Bronchial epithelial cell (primary cell): ENCODE data around the gene CD164. TPM values are rescaled to one million over a fixed set of nuclear protein-coding genes. Genes with fewer than 3 reads are reported as not detected.
A peak's percentile ranks its signal among the peaks of the same experiment; 100 is the strongest.

ENCODE experiments used
- DNase-seq: peaks from one replicate; pipeline ENCODE4 v3.0.0-alpha.2; 2010; ENCODE audit warnings: low read depth
- FAIRE-seq: peaks from 2 replicates; lab custom pipeline; 2011; peaks lifted over from hg19 to GRCh38; lab: Jason Lieb, UNC
- H3K27me3 ChIP-seq: 2 replicates; pipeline ENCODE4 v1.5.1; 2011; ENCODE audit warnings: low read length; ENCODE audit not compliant: control insufficient read depth, insufficient read depth
- H3K36me3 ChIP-seq: 2 replicates; pipeline ENCODE4 v1.5.1; 2011; ENCODE audit warnings: low read length; ENCODE audit not compliant: control insufficient read depth, insufficient read depth
- H3K4me3 ChIP-seq: 2 replicates; pipeline ENCODE4 v1.5.1; 2011; ENCODE audit warnings: mild to moderate bottlenecking, low read depth, low read length, control low read depth
- total RNA-seq: library from RNA; depleted of rRNA; stranded (reverse); fragments of >200 nt; gene quantifications from 2 replicates; pipeline ENCODE4 v1.2.1, GENCODE V29; 2014
- TF ChIP-seq, protein P1 (sequence below): IDR thresholded peaks from 2 replicates; pipeline ENCODE4 v1.5.1; 2011; ENCODE audit warnings: mild to moderate bottlenecking, moderate library complexity, low read length, control low read depth, inconsistent platforms; ENCODE audit not compliant: insufficient read depth, severe bottlenecking

Gene CD164
- total RNA-seq, 1 donor from 2014 or later, result 113 TPM

DNA sequence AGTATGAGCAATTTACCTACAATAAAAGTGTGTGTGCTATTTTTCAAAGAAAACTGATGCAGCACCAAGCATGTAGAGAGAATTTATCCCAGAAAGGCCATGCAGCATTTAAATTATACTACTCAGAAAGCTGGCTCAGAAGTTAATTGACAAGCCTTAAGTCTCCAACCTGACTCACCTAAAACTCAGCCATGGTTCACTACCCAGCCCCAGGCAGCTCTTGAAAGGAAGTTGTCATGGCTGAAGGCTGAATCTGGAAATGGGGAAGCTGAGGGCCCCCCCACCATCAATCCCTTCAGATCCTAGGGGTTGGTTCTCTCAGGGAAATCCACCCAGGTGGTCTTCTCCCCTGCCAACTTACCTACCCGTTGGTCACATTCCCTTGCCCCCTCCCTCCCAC lies 38.5 kb upstream of the CD164 start:
- DNase-seq, result peak; percentile 75
- Histone ChIP-seq H3K27me3 (no peaks in the 10 kb centered on the region), H3K36me3 (no peaks in the 10 kb centered on the region), H3K4me3 (no peak overlapping the region)
- FAIRE-seq, result no peak
- TF ChIP-seq, protein P1, sequence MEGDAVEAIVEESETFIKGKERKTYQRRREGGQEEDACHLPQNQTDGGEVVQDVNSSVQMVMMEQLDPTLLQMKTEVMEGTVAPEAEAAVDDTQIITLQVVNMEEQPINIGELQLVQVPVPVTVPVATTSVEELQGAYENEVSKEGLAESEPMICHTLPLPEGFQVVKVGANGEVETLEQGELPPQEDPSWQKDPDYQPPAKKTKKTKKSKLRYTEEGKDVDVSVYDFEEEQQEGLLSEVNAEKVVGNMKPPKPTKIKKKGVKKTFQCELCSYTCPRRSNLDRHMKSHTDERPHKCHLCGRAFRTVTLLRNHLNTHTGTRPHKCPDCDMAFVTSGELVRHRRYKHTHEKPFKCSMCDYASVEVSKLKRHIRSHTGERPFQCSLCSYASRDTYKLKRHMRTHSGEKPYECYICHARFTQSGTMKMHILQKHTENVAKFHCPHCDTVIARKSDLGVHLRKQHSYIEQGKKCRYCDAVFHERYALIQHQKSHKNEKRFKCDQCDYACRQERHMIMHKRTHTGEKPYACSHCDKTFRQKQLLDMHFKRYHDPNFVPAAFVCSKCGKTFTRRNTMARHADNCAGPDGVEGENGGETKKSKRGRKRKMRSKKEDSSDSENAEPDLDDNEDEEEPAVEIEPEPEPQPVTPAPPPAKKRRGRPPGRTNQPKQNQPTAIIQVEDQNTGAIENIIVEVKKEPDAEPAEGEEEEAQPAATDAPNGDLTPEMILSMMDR, result no peak

DNA sequence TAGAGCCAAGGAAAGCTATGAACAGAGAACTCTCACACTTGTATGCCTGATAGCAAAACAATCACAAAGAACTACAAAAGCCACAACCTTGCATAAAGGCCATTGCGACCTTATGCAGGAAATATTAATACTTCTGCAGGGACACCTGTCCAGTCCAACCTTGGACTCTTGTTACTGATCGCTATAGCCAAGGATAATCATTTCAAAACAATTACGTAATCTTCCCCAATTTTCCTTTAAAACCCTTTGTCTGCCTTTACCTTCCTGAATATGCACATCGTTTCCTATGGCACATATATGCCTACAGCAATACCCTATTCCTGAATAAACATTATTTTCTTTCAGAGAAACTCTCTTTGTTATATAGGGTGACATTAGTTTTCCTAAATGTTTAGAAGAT lies 35.4 kb upstream of the CD164 start:
- FAIRE-seq, result no peak
- Histone ChIP-seq H3K4me3 (no peak overlapping the region), H3K36me3 (no peaks in the 10 kb centered on the region), H3K27me3 (no peaks in the 10 kb centered on the region)
- DNase-seq, result no peak
- TF ChIP-seq, protein P1, result no peak

DNA sequence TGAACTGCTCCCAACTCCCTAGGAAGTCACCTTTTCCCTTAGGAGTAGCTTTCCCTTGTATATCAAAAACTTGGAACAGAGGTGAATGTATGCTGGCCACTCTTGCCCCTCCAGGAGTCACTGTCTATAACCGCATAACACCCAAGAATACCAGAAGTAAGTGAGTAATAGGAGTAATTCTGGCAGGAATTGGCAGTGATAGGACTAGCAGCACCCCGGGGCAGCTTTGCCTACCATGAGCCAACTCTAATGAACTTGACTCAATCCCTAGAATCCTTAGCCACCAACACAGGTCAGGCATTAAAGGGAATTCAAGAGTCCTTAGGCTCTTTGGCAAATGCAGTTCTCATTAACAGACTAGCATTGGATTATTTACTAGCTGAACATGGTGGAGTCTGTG lies 28.8 kb upstream of the CD164 start:
- TF ChIP-seq, protein P1, result no peak
- no peaks in the 10 kb centered on the region for H3K36me3 ChIP-seq
- FAIRE-seq (no peak), DNase-seq (peak; percentile 15)
- H3K4me3 ChIP-seq, result no peak overlapping the region
- no peaks in the 10 kb centered on the region for H3K27me3 ChIP-seq

DNA sequence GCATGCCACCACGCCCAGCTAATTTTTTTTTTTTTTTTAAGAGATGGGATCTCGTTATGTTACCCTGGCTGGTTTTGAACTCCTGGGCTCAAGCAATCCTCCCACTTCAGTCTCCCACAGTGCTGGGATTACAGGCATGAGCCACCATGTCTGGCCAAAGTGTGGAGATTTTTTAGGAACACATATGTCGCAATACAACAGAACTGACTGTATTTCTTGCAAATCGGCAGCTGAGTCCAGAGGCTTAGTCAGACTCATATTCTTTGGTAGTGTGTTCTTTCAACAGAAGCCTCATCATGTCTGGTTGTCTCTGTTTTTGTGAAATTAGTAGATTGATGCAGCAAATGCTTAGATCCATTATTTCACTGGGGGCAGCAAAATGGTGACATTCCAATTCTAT lies 23.9 kb upstream of the CD164 start:
- DNase-seq, result peak; percentile 72
- no peaks in the 10 kb centered on the region for H3K36me3 ChIP-seq
- FAIRE-seq, result no peak
- TF ChIP-seq, protein P1, result no peak
- peaks cover 2% of the 10 kb centered on the region for H3K27me3 ChIP-seq
- no peak overlapping the region for H3K4me3 ChIP-seq

DNA sequence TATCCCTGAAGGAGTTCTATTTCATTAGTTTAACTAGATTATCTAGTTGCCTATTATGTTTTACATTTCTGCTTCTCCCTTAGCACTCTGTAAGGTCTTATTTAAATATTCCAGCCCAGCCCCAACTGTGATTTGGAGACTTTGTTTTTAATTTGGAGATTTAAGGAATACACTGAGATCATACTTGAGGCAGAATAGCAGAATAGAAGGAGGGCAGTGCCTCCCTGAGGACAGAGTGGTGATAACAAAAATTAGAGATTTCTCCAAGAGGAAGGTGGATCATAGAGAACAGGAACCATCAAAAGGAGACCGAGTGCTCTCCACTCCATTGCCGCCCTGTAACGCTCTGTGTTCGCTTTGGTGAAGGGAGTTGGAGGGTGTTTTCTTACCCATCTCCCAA lies 14.8 kb upstream of the CD164 start:
- TF ChIP-seq, protein P1, result no peak
- DNase-seq (no peak), FAIRE-seq (no peak)
- no peaks in the 10 kb centered on the region for H3K27me3 ChIP-seq
- H3K4me3 ChIP-seq, result no peak overlapping the region
- H3K36me3 ChIP-seq, result no peaks in the 10 kb centered on the region

DNA sequence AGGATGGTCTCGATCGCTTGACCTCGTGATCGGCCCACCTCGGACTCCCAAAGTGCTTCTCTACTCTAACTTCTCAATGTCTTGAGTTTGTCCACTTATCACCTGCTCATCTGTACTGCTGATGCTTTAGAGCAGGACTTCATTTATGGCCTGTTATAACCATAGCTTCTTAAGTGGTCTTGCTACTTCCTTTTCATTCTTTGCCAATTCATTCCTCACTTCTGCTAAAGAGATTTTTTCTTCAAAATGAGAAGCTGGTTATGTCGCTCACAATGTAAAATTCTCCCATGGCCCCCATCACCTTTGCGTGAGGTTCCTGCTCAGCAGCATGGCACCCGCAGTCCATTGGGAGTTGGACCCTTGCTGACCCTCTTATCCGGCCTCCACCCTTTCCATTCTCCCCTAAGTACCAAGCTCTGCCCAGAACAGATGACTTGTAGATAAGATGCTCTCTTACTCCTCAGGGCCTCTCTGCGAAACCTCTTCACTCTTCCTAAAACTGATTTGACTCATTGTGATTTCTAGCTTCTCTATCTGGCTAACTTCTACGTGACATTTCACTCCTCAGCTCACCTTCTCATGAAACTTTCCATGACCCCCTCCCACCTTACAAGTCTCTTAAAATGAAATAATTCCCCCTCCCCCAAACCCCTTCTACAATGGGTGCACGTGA lies 13.9 kb upstream of the CD164 start:
- FAIRE-seq (no peak), DNase-seq (no peak)
- H3K36me3 ChIP-seq, result no peaks in the 10 kb centered on the region
- H3K4me3 ChIP-seq, result no peak overlapping the region
- no peaks in the 10 kb centered on the region for H3K27me3 ChIP-seq
- TF ChIP-seq, protein P1, result no peak
